ENCODE data around the gene NUDT19. TPM values are rescaled to one million over a fixed set of nuclear protein-coding genes. Genes with fewer than 3 reads are reported as not detected.
"Not testable (repeated sequence)": the region's sequence is repeated elsewhere in the genome, so short reads cannot be mapped to it uniquely, and the experiment has no call there.

Gene NUDT19
- total RNA-seq, 4 donors from 2014 or later: 4.2 to 15.2 (median 12.8) TPM

DNA sequence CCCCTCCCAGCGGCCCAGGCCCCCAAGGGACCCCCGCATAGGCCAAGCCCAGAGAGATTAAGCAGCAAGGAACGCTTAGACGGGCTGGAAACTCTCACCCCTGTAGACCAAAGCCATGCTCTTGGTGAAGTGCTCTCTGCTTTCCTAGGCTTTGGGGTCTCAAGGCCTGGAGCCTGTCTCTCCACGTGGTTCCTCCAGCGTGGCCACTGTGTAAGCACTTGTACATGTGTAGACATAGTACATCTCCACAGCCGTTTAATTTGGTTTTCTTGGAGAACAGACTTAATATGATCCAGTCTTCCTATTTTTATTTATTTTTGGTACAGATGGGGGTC lies 1.1 kb downstream of the NUDT19 start:
- in situ Hi-C loops (cut with MboI; ENCODE audit: low pct_ligation_motif_present in 1 of 4, low pct_unique_long_range_greater_than_20kb in 1 of 4, low sequenced_read_pairs in 3 of 4): no loop called here
- H3K4me1 ChIP-seq: peaks cover 22 to 51% (median 40%) of the 10 kb centered on the region in 4 donors

DNA sequence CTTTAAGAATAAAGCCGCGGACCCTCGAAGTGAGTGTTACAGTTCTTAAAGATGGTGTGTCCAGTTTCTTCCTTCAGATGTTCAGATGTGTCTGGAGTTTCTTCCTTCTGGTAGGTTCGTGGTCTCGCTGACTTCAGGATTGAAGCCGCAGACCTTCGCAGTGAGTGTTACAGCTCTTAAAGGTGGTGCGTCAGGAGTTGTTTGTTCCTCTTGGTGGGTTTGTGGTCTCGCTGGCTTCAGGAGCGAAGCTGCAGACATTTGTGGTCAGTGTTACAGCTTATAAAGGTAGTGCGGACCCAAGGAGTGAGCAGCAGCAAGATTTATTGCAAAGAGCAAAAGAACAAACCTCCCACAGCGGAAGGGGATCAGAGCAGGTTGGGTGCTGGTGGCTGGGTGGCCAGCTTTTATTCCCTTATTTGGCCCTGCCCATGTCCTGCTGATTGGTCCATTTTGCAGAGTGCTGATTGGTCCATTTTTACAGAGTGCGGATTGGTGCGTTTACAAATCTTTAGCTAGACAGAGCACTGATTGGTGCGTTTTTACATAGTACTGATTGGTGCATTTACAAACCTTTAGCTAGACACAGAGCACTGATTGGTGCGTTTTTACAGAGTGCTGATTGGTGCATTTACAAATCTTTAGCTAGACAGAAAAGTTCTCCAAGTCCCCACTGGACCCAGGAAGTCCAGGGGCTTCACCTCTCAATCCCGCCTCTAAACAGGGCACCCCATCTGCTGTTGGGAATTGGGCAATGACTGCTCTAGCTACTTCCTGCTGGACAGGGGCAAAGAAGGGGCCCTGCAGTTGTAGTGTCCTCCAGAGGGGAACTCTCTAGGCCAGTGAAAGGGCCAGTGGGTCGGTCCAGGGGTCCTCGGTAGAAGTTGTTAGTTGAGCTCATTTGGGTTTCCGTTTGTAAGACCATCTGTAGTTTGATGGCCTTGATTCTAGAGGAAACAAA lies 1.8 kb downstream of the NUDT19 start:
- DNase-seq: peak; percentile 14
- H3K27me3 ChIP-seq; intact Hi-C loops (cut with DNase I; ENCODE audit: low total_unique reads); H3K9me3 ChIP-seq; in situ Hi-C loops (cut with MboI; ENCODE audit: low pct_ligation_motif_present in 1 of 4, low pct_unique_long_range_greater_than_20kb in 1 of 4, low sequenced_read_pairs in 3 of 4); H3K36me3 ChIP-seq: not testable (repeated sequence)
- TF ChIP-seq POLR2A (IDR thresholded peaks at IDR 0.05) (peak; percentile 23), POLR2AphosphoS5 (IDR thresholded peaks at IDR 0.05) (peak in 2 of 3 donors; percentile 7 to 15)
- Histone ChIP-seq H3K4me1 (peaks cover 22 to 51% (median 40%) of the 10 kb centered on the region in 4 donors), H3K4me3 (peak overlapping the region in 3 of 4 donors; percentile 58 to 86 (median 62)), H3K27ac (peak overlapping the region; percentile 89 to 95 (median 90))
- WGBS, 2 donors (ENCODE audit: low coverage in 1 of 2): 73 to 81% methylated on average over 5 to 20 of the region's 20 CpGs

More for the DNA sequence above, 1.1 kb downstream of the NUDT19 start:
- no peak for DNase-seq
- 13% methylated on average over 6 of the region's 7 CpGs; no CpG with 5 or more reads in 1 of the 2 donors for WGBS, 2 donors (ENCODE audit: low coverage in 1 of 2)
- Histone ChIP-seq H3K27ac (peak overlapping the region; percentile 89 to 95 (median 90)), H3K36me3 (no peaks in the 10 kb centered on the region), H3K4me3 (peak overlapping the region; percentile 58 to 86 (median 66)), H3K27me3 (no peaks in the 10 kb centered on the region), H3K9me3 (no peaks in the 10 kb centered on the region)
- intact Hi-C loops (cut with DNase I; ENCODE audit: low total_unique reads): no loop called here
- TF ChIP-seq EP300 (IDR thresholded peaks at IDR 0.05; ENCODE audit: low read depth) (no peak), POLR2A (IDR thresholded peaks at IDR 0.05) (no peak), POLR2AphosphoS5 (IDR thresholded peaks at IDR 0.05) (no peak)
- TF ChIP-seq, protein P1, sequence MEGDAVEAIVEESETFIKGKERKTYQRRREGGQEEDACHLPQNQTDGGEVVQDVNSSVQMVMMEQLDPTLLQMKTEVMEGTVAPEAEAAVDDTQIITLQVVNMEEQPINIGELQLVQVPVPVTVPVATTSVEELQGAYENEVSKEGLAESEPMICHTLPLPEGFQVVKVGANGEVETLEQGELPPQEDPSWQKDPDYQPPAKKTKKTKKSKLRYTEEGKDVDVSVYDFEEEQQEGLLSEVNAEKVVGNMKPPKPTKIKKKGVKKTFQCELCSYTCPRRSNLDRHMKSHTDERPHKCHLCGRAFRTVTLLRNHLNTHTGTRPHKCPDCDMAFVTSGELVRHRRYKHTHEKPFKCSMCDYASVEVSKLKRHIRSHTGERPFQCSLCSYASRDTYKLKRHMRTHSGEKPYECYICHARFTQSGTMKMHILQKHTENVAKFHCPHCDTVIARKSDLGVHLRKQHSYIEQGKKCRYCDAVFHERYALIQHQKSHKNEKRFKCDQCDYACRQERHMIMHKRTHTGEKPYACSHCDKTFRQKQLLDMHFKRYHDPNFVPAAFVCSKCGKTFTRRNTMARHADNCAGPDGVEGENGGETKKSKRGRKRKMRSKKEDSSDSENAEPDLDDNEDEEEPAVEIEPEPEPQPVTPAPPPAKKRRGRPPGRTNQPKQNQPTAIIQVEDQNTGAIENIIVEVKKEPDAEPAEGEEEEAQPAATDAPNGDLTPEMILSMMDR (IDR thresholded peaks at IDR 0.05): no peak

DNA sequence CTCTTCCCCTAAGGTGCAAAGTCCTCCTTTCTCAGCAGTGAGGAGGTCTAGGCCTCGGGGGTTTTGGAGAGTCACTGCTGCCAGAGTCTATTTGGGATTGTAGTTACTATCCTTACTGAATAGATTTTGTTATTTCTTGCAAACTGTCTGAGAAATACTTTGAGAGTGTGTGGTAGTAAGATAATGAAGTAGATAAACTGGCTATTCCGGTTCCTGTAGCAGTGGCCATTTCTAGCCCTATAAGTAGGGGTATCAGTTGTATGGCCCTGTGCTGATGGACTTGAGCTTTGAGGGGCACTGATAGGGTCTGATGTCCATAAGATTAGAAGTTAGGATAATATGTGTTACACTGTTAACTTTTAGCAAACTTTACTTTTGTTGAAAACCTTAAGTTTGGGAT lies 2.7 kb downstream of the NUDT19 start:
- Histone ChIP-seq H3K4me1 (peaks cover 22 to 51% (median 40%) of the 10 kb centered on the region in 4 donors), H3K4me3 (peak overlapping the region in 2 of 4 donors; percentile 6 to 62), H3K27ac (peak overlapping the region; percentile 51 to 59 (median 54))
- H3K9me3 ChIP-seq; H3K27me3 ChIP-seq; intact Hi-C loops (cut with DNase I; ENCODE audit: low total_unique reads); in situ Hi-C loops (cut with MboI; ENCODE audit: low pct_ligation_motif_present in 1 of 4, low pct_unique_long_range_greater_than_20kb in 1 of 4, low sequenced_read_pairs in 3 of 4); H3K36me3 ChIP-seq; DNase-seq: not testable (repeated sequence)
- 41 to 50% methylated on average over 1 to 2 of the region's 2 CpGs for WGBS, 2 donors (ENCODE audit: low coverage in 1 of 2)

DNA sequence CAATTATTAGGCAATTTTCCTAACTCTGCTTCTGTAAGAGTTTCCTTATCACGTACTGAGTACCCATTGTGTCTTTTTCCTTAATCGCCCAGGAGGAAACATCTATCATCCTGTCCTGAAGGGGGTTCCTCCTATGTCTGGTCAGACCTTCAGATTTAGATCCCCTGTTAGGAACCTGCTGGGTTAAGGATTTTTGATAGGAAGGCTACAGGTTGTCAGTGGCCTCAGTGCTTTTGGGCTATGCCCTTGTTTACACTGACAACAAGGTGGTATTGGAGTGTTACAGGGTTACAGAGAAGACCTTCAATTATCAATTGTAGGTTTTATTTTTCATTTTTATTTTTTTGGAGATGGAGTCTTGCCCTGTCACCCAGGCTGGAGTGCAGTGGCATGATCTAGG lies 3.2 kb downstream of the NUDT19 start:
- H3K36me3 ChIP-seq; intact Hi-C loops (cut with DNase I; ENCODE audit: low total_unique reads); H3K4me3 ChIP-seq; H3K9me3 ChIP-seq; in situ Hi-C loops (cut with MboI; ENCODE audit: low pct_ligation_motif_present in 1 of 4, low pct_unique_long_range_greater_than_20kb in 1 of 4, low sequenced_read_pairs in 3 of 4); DNase-seq; H3K27ac ChIP-seq; H3K27me3 ChIP-seq: not testable (repeated sequence)
- peaks cover 22 to 51% (median 40%) of the 10 kb centered on the region in 4 donors for H3K4me1 ChIP-seq
- 30 to 53% methylated on average over 2 of the region's 2 CpGs for WGBS, 2 donors (ENCODE audit: low coverage in 1 of 2)

DNA sequence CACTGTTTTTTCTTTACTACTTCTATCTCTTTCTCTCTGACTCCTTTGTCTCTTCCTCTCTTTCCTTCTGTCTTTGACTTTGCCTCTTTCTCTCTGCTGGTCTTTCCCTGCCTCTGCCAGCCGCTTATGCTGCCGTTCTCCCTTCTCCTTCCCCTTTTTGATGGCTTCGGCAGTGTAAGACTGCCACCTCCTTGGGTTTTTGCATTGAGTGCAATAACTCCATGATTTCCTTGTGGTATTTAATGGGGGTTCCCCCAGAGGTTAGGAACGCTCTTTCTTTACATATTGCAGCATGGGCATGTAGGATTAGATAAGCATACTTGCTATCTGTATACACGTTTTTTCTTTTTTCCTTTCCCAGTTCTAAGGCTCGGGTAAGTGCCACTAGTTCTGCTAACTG lies 3.9 kb downstream of the NUDT19 start:
- H3K27ac ChIP-seq; H3K4me3 ChIP-seq; H3K27me3 ChIP-seq; H3K36me3 ChIP-seq; DNase-seq; H3K9me3 ChIP-seq; intact Hi-C loops (cut with DNase I; ENCODE audit: low total_unique reads); in situ Hi-C loops (cut with MboI; ENCODE audit: low pct_ligation_motif_present in 1 of 4, low pct_unique_long_range_greater_than_20kb in 1 of 4, low sequenced_read_pairs in 3 of 4): not testable (repeated sequence)
- WGBS, 2 donors (ENCODE audit: low coverage in 1 of 2): 68 to 78% methylated on average over 6 of the region's 6 CpGs
- H3K4me1 ChIP-seq: peaks cover 20 to 46% (median 37%) of the 10 kb centered on the region in 4 donors

DNA sequence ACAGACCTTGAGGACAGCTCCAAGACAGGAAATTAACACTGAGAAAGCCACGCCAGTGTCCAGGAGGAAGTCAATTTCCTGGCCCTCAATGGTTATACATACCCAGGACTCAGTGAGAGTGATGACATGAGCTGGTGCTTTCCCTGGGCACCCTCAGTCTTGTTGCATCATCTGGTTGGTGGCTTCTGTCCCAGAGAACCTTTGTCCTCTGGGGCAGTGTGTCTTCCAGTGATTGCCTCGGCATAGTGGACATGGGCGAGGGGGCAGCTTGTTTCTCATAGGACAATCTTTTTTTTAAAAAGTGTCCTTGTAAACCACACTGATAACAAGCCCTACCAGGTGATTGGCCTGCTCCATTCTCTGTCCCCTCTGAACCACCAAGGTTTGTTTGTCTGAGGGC lies 5.2 kb downstream of the NUDT19 start:
- H3K4me3 ChIP-seq; H3K27me3 ChIP-seq; H3K36me3 ChIP-seq; H3K27ac ChIP-seq; intact Hi-C loops (cut with DNase I; ENCODE audit: low total_unique reads); in situ Hi-C loops (cut with MboI; ENCODE audit: low pct_ligation_motif_present in 1 of 4, low pct_unique_long_range_greater_than_20kb in 1 of 4, low sequenced_read_pairs in 3 of 4); H3K9me3 ChIP-seq; DNase-seq: not testable (repeated sequence)
- 67 to 80% methylated on average over 1 to 3 of the region's 3 CpGs for WGBS, 2 donors (ENCODE audit: low coverage in 1 of 2)
- peaks cover 17 to 42% (median 30%) of the 10 kb centered on the region in 4 donors for H3K4me1 ChIP-seq

DNA sequence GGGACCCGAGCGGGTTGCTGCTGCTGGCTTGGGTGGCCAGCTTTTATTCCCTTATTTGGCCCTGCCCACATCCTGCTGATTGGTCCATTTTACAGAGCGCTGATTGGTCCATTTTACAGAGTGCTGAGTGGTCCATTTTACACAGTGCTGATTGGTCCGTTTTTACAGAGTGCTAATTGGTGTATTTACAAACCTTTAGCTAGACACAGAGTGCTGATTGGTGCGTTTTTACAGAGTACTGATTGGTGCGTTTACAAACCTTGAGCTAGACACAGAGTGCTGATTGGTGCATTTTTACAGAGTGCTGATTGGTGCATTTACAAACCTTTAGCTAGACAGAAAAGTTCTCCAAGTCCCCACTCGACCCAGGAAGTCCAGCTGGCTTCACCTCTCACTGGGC lies 8.5 kb downstream of the NUDT19 start:
- H3K9me3 ChIP-seq: peaks cover 8 to 11% of the 10 kb centered on the region in 2 donors
- H3K27me3 ChIP-seq; H3K4me3 ChIP-seq; intact Hi-C loops (cut with DNase I; ENCODE audit: low total_unique reads); DNase-seq; in situ Hi-C loops (cut with MboI; ENCODE audit: low pct_ligation_motif_present in 1 of 4, low pct_unique_long_range_greater_than_20kb in 1 of 4, low sequenced_read_pairs in 3 of 4); H3K27ac ChIP-seq: not testable (repeated sequence)
- 60 to 94% methylated on average over 3 to 7 of the region's 7 CpGs for WGBS, 2 donors (ENCODE audit: low coverage in 1 of 2)
- peaks cover 0 to 19% (median 9%) of the 10 kb centered on the region in 4 donors for H3K36me3 ChIP-seq
- peaks cover 5 to 23% (median 10%) of the 10 kb centered on the region in 4 donors for H3K4me1 ChIP-seq
